IMR-90 (cell line): ENCODE data around the gene STPG1. TPM values are rescaled to one million over a fixed set of nuclear protein-coding genes. Genes with fewer than 3 reads are reported as not detected.
A peak's percentile ranks its signal among the peaks of the same experiment; 100 is the strongest.

Experiments used
- ATAC-seq: fragments of 200-7000 bp; cut with Tn5 transposase; 2 replicates; pipeline ENCODE4 v1.9.1; 2020; ENCODE audit warnings: low read depth, mild to moderate bottlenecking, moderate library complexity
- BruUV-seq: library from RNA; stranded (reverse); fragments of 400-500 nt; replicated peaks from 2 replicates; lab custom pipeline; 2021; lab: Mats Ljungman, UMichigan
- CTCF ChIA-PET: fragments of 300-600 bp; formaldehyde crosslinking; extraction: SDS; loops from one replicate; lab custom pipeline; 2021; ENCODE audit warnings: antibody characterized with exemption; lab: Yijun Ruan, JAX
- POLR2A ChIA-PET: fragments of 300-600 bp; sonication (Branson Sonifier 250); formaldehyde crosslinking; loops from one replicate; lab custom pipeline; 2022; ENCODE audit warnings: antibody characterized with exemption; ENCODE audit not compliant: unreplicated experiment; lab: Charles Lee
- DNase-seq: peaks from one replicate; pipeline ENCODE4 v3.0.0; 2013
- H2AFZ ChIP-seq: replicated peaks from 2 replicates; pipeline ENCODE3; 2013; ENCODE audit warnings: low read length, mild to moderate bottlenecking; ENCODE audit not compliant: poor library complexity
- H2AK5ac ChIP-seq: 2 replicates; pipeline ENCODE4 v1.6.1; 2013; ENCODE audit warnings: low read depth, low read length, inconsistent platforms
- H2AK9ac ChIP-seq: replicated peaks from 2 replicates; pipeline ENCODE3; 2013; ENCODE audit warnings: mild to moderate bottlenecking, low read depth, low read length, moderate library complexity; ENCODE audit not compliant: poor library complexity
- H2BK120ac ChIP-seq: 2 replicates; pipeline ENCODE4 v1.6.1; 2013; ENCODE audit warnings: low read depth, low read length, inconsistent platforms
- H2BK15ac ChIP-seq: 3 replicates; pipeline ENCODE4 v1.6.1; 2013; ENCODE audit warnings: low read depth, low read length, inconsistent platforms
- H2BK20ac ChIP-seq: 2 replicates; pipeline ENCODE4 v1.6.1; 2013; ENCODE audit warnings: low read depth, mild to moderate bottlenecking, inconsistent platforms, low read length, moderate library complexity
- H2BK5ac ChIP-seq: 2 replicates; pipeline ENCODE4 v1.6.1; 2013; ENCODE audit warnings: mild to moderate bottlenecking, low read depth, low read length, inconsistent platforms; ENCODE audit not compliant: poor library complexity, severe bottlenecking
- H3K14ac ChIP-seq: replicated peaks from 2 replicates; pipeline ENCODE4 v1.6.1; 2013; ENCODE audit warnings: low read depth, low read length, inconsistent platforms
- H3K18ac ChIP-seq: 2 replicates; pipeline ENCODE4 v1.6.1; 2013; ENCODE audit warnings: low read depth, low read length, control low read depth
- H3K23ac ChIP-seq: 2 replicates; pipeline ENCODE4 v1.6.1; 2013; ENCODE audit warnings: low read depth, low read length, inconsistent platforms
- H3K27ac ChIP-seq: 2 replicates; pipeline ENCODE4 v1.5.1; 2013; ENCODE audit warnings: mild to moderate bottlenecking, control low read depth, low read length; ENCODE audit not compliant: insufficient read depth
- H3K27me3 ChIP-seq: 2 replicates; pipeline ENCODE4 v1.6.1; 2013; ENCODE audit warnings: low read length; ENCODE audit not compliant: control insufficient read depth, insufficient read depth
- H3K36me3 ChIP-seq: 2 replicates; pipeline ENCODE4 v1.6.1; 2013; ENCODE audit warnings: low read length, mixed read lengths; ENCODE audit not compliant: control insufficient read depth, insufficient read depth
- H3K4ac ChIP-seq: 2 replicates; pipeline ENCODE4 v1.6.1; 2013; ENCODE audit warnings: low read depth, low read length, inconsistent platforms
- H3K4me1 ChIP-seq: 2 replicates; pipeline ENCODE4 v1.6.1; 2013; ENCODE audit warnings: low read length, mixed read lengths; ENCODE audit not compliant: control insufficient read depth, insufficient read depth
- H3K4me2 ChIP-seq: 2 replicates; pipeline ENCODE4 v1.6.1; 2013; ENCODE audit warnings: low read depth, mild to moderate bottlenecking, control low read depth, low read length, moderate library complexity
- H3K4me3 ChIP-seq: 2 replicates; pipeline ENCODE4 v1.5.1; 2013; ENCODE audit warnings: low read depth, mild to moderate bottlenecking, control low read depth, low read length, moderate library complexity; ENCODE audit not compliant: insufficient read depth
- H3K56ac ChIP-seq: 2 replicates; pipeline ENCODE4 v1.6.1; 2013; ENCODE audit warnings: low read length, inconsistent platforms; ENCODE audit not compliant: insufficient read depth; ENCODE audit errors: extremely low read depth
- H3K79me1 ChIP-seq, 2 experiments: 2 replicates each; pipeline ENCODE4 v1.6.1; 2013; ENCODE audit warnings: low read length in 2 of 2, inconsistent platforms in 1 of 2, low read depth in 1 of 2
- H3K9ac ChIP-seq: 2 replicates; pipeline ENCODE4 v1.6.1; 2013; ENCODE audit warnings: low read depth, low read length, control low read depth
- H3K9me1 ChIP-seq: 2 replicates; pipeline ENCODE4 v1.6.1; 2013; ENCODE audit warnings: low read length, inconsistent platforms; ENCODE audit not compliant: insufficient read depth
- H3K9me3 ChIP-seq: 2 replicates; pipeline ENCODE4 v1.6.1; 2013; ENCODE audit warnings: low read length; ENCODE audit not compliant: control insufficient read depth, insufficient read depth
- H4K20me1 ChIP-seq: 2 replicates; pipeline ENCODE4 v1.6.1; 2013; ENCODE audit warnings: low read length, inconsistent platforms; ENCODE audit not compliant: insufficient read depth
- H4K5ac ChIP-seq: 2 replicates; pipeline ENCODE4 v1.6.1; 2013; ENCODE audit warnings: mild to moderate bottlenecking, low read depth, low read length, control low read depth
- H4K8ac ChIP-seq, 2 experiments: 2 replicates each; pipeline ENCODE4 v1.6.1; 2013; ENCODE audit warnings: low read depth in 2 of 2, low read length in 2 of 2, control low read depth in 1 of 2, inconsistent platforms in 1 of 2
- H4K91ac ChIP-seq: 2 replicates; pipeline ENCODE4 v1.6.1; 2013; ENCODE audit warnings: low read depth, low read length, inconsistent platforms; ENCODE audit not compliant: insufficient read depth
- CEBPB ChIP-seq: IDR thresholded peaks from 2 replicates; pipeline ENCODE4 v1.6.1; 2012; ENCODE audit warnings: low read depth, low read length, improper control_type of control experiment
- CTCF ChIP-seq: conservative IDR thresholded peaks from 2 replicates; pipeline ENCODE4 v1.5.1; 2012; ENCODE audit warnings: mild to moderate bottlenecking, low read depth, low read length, improper control_type of control experiment
- FOS ChIP-seq: fragments of 150-350 bp; IDR thresholded peaks from 2 replicates; pipeline ENCODE4 v1.6.1; 2016; ENCODE audit warnings: low read depth, low read length
- MXI1 ChIP-seq: IDR thresholded peaks from 2 replicates; pipeline ENCODE4 v1.6.1; 2012; ENCODE audit warnings: low read depth, mild to moderate bottlenecking, low read length, moderate library complexity, borderline replicate concordance
- NFE2L2 ChIP-seq: fragments of 150-350 bp; IDR thresholded peaks from 2 replicates; pipeline ENCODE4 v1.6.1; 2016; ENCODE audit warnings: low read depth, mild to moderate bottlenecking, low read length
- WGBS, 2 experiments: methylation state at CpG; one replicate each; pipeline versions ENCODE4 v1.1.5 to v1.1.7; 2013; ENCODE audit warnings: missing lambda C conversion rate in 2 of 2; ENCODE audit not compliant: insufficient read length in 1 of 2; ENCODE audit errors: extremely low coverage in 2 of 2; 5-methylcytosine and 5-hydroxymethylcytosine counted together
- dilution Hi-C: fragments of 300-500 bp; cut with HindIII; formaldehyde crosslinking; loops from one replicate; pipeline ENCODE4 v1.14.3; 2018; ENCODE audit warnings: low sequenced_read_pairs; ENCODE audit not compliant: unreplicated experiment
- in situ Hi-C: fragments of 300-500 bp; cut with MboI; formaldehyde crosslinking; loops from 3 replicates; pipeline ENCODE4 v1.14.3; 2019; ENCODE audit warnings: low sequenced_read_pairs, inconsistent platforms, mixed read lengths
- intact Hi-C: fragments of 100-400 bp; cut with micrococcal nuclease; formaldehyde crosslinking; loops from 2 replicates; pipeline ENCODE4 v1.10.0; 2022
- polyA plus RNA-seq, 3 experiments: library from polyadenylated mRNA; depleted of rRNA; stranded (reverse); fragments of >200 nt; gene quantifications; 2 replicates each; pipeline ENCODE4 v1.2.3, GENCODE V29; 2012; ENCODE audit warnings: low replicate concordance in 1 of 3
- total RNA-seq: library from RNA; depleted of rRNA; stranded (reverse); fragments of >200 nt; gene quantifications from 2 replicates; pipeline ENCODE4 v1.2.3, GENCODE V29; 2012

STPG1 gene
- total and polyA plus RNA-seq, 2 of the 4 experiments (the other 2 are of a cell fraction), result 3.0 to 6.5 TPM

GRCh38 chr1:24409535-24409934 lies 4.0 kb downstream of the STPG1 start:
- POLR2A ChIA-PET, result interaction anchor here (0.6 kb wide), 1 partner anchor 222 kb away, joined by 3 read pairs; no protein-coding TSS in a partner anchor
- no peaks in the 10 kb centered on the region for H3K27me3 ChIP-seq

More at GRCh38 chr1:24409535-24409934, 4.0 kb downstream of the STPG1 start:
- peak overlapping the region; percentile 78; the same call in 1 of the 2 replicates for H2BK120ac ChIP-seq
- DNase-seq, result peak; percentile 90
- 0 out of 2 replicates have a peak overlapping the region, but pooled peaks have one; percentile 6 for H3K56ac ChIP-seq
- H2AK9ac ChIP-seq, result no peak overlapping the region
- peak overlapping the region; percentile 87 for H2BK20ac ChIP-seq
- H3K36me3 ChIP-seq, result no peaks in the 10 kb centered on the region
- peak overlapping the region; percentile 89 for H2BK5ac ChIP-seq
- H3K9me1 ChIP-seq, result peaks cover 7% of the 10 kb centered on the region
- no peak overlapping the region; the same call in 1 of the 2 replicates for H3K18ac ChIP-seq
- CTCF ChIA-PET, result interaction anchor here (0.9 to 2.2 kb wide), 2 partner anchors 9 to 10 kb away, joined by 3 to 8 read pairs; no protein-coding TSS in a partner anchor
- H3K23ac ChIP-seq, result peak overlapping the region; percentile 67; the same call in 1 of the 2 replicates
- dilution Hi-C loops (no loop called here), intact Hi-C loops (no loop called here), in situ Hi-C loops (no loop called here)
- H3K9ac ChIP-seq, result no peak overlapping the region
- WGBS, 2 experiments, result 0% methylated on average over 2 of the region's 3 CpGs; no CpG with 5 or more reads in 1 of the 2 experiments
- H3K27ac ChIP-seq, result no peak overlapping the region
- no peaks in the 10 kb centered on the region for H4K20me1 ChIP-seq
- no peak overlapping the region for H3K4me3 ChIP-seq
- no TSS peak for BruUV-seq
- TF ChIP-seq NFE2L2, result no peak
- no peak for TF ChIP-seq CTCF
- peak; percentile 93 for TF ChIP-seq CEBPB
- 0 out of 2 replicates have a peak, but pooled peaks have one; percentile 16 for TF ChIP-seq MXI1
- TF ChIP-seq FOS, result peak; percentile 51; the same call in 1 of the 2 replicates
- peak overlapping the region; percentile 16; the same call in 1 of the 3 replicates for H2BK15ac ChIP-seq
- peaks cover 3% of the 10 kb centered on the region; the same call in 1 of the 2 replicates for H3K9me3 ChIP-seq
- H3K4ac ChIP-seq, result peak overlapping the region; percentile 73; the same call in 1 of the 2 replicates
- peak overlapping the region; percentile 79; the same call in 1 of the 2 replicates for H3K14ac ChIP-seq
- H3K4me2 ChIP-seq, result peak overlapping the region; percentile 19; the same call in 1 of the 2 replicates
- no peak overlapping the region; the same call in 1 of the 2 replicates for H4K91ac ChIP-seq
- peak; percentile 25 for ATAC-seq
- H4K5ac ChIP-seq, result no peak overlapping the region
- H4K8ac ChIP-seq, result peak overlapping the region in 1 of 2 experiments; percentile 73; a peak in 2 of 4 replicates
- H2AFZ ChIP-seq, result no peak overlapping the region
- peaks cover 2% of the 10 kb centered on the region; the same call in 1 of the 2 replicates for H3K4me1 ChIP-seq
- H2AK5ac ChIP-seq, result peak overlapping the region; percentile 64
- peaks cover 19 to 37% of the 10 kb centered on the region in 2 experiments for H3K79me1 ChIP-seq
